HepG2 (cell line): ENCODE data around the gene CADM1.

ENCODE experiments used
- FOSL2 ChIP-seq: sonication (generic); formaldehyde crosslinking; IDR thresholded peaks from 2 replicates; pipeline ENCODE4 v1.4.0; 2020; ENCODE audit warnings: missing genetic modification reagents
- HNF4G ChIP-seq, 2 experiments: sonication (generic) in 1 of 2; formaldehyde crosslinking in 1 of 2; IDR thresholded peaks; 2 replicates each; pipeline versions ENCODE4 v1.4.0 to v1.6.1; 2011 to 2020; ENCODE audit warnings: borderline replicate concordance in 2 of 2, low read depth in 2 of 2, mild to moderate bottlenecking in 2 of 2, low read length in 1 of 2, missing genetic modification reagents in 1 of 2, moderate library complexity in 1 of 2
- ISX ChIP-seq: sonication (generic); formaldehyde crosslinking; conservative IDR thresholded peaks from 2 replicates; pipeline ENCODE4 v1.5.0; 2020; ENCODE audit warnings: missing genetic modification reagents
- RAD21 ChIP-seq: fragments of 450-650 bp; formaldehyde crosslinking; IDR thresholded peaks from 2 replicates; pipeline ENCODE4 v1.5.0; 2020; ENCODE audit warnings: mild to moderate bottlenecking
- ZNF629 ChIP-seq: sonication (generic); formaldehyde crosslinking; conservative IDR thresholded peaks from 2 replicates; pipeline ENCODE4 v1.5.0; 2020; ENCODE audit warnings: missing genetic modification reagents
- TF ChIP-seq, protein P1 (sequence below): sonication (generic); formaldehyde crosslinking; IDR thresholded peaks from 2 replicates; pipeline ENCODE4 v1.5.0; 2020; ENCODE audit warnings: mild to moderate bottlenecking, missing genetic modification reagents, moderate library complexity
- TF ChIP-seq, protein P2 (sequence below): sonication (generic); formaldehyde crosslinking; IDR thresholded peaks from 2 replicates; pipeline ENCODE4 v1.4.0; 2020; ENCODE audit warnings: missing genetic modification reagents

DNA sequence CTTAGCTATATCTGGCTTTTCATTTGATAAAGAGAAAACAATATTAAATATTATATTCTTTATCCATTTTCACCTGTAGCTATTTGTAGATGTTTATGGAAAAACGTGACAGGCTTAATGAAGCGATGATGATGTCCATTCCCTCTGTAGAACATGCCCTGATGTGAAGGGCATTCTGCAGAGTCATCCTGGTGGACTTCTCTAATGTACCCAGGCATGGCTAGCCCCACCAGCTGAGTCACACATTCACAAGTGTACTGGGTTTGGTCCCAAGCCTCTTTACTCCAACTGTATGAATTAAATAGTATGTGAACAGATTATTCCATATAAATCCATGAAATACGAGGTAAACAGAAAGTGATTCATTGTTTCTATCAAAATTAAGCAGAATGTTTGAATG, 139.3 kb downstream of the CADM1 start:
- TF ChIP-seq, protein P1, sequence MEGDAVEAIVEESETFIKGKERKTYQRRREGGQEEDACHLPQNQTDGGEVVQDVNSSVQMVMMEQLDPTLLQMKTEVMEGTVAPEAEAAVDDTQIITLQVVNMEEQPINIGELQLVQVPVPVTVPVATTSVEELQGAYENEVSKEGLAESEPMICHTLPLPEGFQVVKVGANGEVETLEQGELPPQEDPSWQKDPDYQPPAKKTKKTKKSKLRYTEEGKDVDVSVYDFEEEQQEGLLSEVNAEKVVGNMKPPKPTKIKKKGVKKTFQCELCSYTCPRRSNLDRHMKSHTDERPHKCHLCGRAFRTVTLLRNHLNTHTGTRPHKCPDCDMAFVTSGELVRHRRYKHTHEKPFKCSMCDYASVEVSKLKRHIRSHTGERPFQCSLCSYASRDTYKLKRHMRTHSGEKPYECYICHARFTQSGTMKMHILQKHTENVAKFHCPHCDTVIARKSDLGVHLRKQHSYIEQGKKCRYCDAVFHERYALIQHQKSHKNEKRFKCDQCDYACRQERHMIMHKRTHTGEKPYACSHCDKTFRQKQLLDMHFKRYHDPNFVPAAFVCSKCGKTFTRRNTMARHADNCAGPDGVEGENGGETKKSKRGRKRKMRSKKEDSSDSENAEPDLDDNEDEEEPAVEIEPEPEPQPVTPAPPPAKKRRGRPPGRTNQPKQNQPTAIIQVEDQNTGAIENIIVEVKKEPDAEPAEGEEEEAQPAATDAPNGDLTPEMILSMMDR (CRISPR knock-in tag): no peak
- TF ChIP-seq HNF4G (IDR thresholded peaks at IDR 0.05; ENCODE audit: borderline replicate concordance, low read depth, low read length): no peak
- TF ChIP-seq HNF4G (CRISPR knock-in tag; IDR thresholded peaks at IDR 0.05; ENCODE audit: borderline replicate concordance, low read depth): no peak
- no peak for TF ChIP-seq ZNF629
- no peak for TF ChIP-seq ISX
- TF ChIP-seq FOSL2 (CRISPR knock-in tag): no peak
- TF ChIP-seq, protein P2, sequence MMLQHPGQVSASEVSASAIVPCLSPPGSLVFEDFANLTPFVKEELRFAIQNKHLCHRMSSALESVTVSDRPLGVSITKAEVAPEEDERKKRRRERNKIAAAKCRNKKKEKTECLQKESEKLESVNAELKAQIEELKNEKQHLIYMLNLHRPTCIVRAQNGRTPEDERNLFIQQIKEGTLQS (CRISPR knock-in tag): no peak
- no peak for TF ChIP-seq RAD21 (CRISPR knock-in tag)
